ENCODE data around the gene RAB11FIP4.
"Not testable (repeated sequence)": the region's sequence is repeated elsewhere in the genome, so short reads cannot be mapped to it uniquely, and the experiment has no call there.

Gene RAB11FIP4

GRCh38 chr17:31391496-31391949 is at the start of gene RAB11FIP4:
Gene RAB11FIP4 (plus strand): TSS chr17:31391675. CDS start chr17:31391853, 178 bp downstream.
- peak within 1 kb of the TSS; percentile 27; the same call in 1 of the 2 replicates for H3K4me3 ChIP-seq (ENCODE audit: low read length)
- no peak for DNase-seq (ENCODE audit: low read depth)
- no peak for TF ChIP-seq CTCF (conservative IDR thresholded peaks at IDR 0.05; ENCODE audit: low read length)

- DNase-seq (ENCODE audit: low read depth); H3K4me3 ChIP-seq (ENCODE audit: low read length): not testable (repeated sequence)
These were observed 46.2 kb upstream of the RAB11FIP4 start for GRCh38 chr17:31345191-31345747.

GRCh38 chr17:31349454-31349853 is 42.0 kb upstream of the RAB11FIP4 start:
- DNase-seq (ENCODE audit: low read depth): no peak
- no peak for TF ChIP-seq CTCF (conservative IDR thresholded peaks at IDR 0.05; ENCODE audit: low read length)
- no peak overlapping the region for H3K4me3 ChIP-seq (ENCODE audit: low read length)

- TF ChIP-seq CTCF (conservative IDR thresholded peaks at IDR 0.05; ENCODE audit: low read length): no peak
- no peak for DNase-seq (ENCODE audit: low read depth)
- H3K4me3 ChIP-seq (ENCODE audit: low read length): no peak overlapping the region
These were observed 35.5 kb upstream of the RAB11FIP4 start for GRCh38 chr17:31355935-31356334.

GRCh38 chr17:31357091-31357490 is 34.4 kb upstream of the RAB11FIP4 start:
- no peak for TF ChIP-seq CTCF (conservative IDR thresholded peaks at IDR 0.05; ENCODE audit: low read length)
- peak; percentile 12 for DNase-seq (ENCODE audit: low read depth)
- no peak overlapping the region for H3K4me3 ChIP-seq (ENCODE audit: low read length)

- peak; percentile 23 for DNase-seq (ENCODE audit: low read depth)
- TF ChIP-seq CTCF (conservative IDR thresholded peaks at IDR 0.05; ENCODE audit: low read length): no peak
- no peak overlapping the region for H3K4me3 ChIP-seq (ENCODE audit: low read length)
These were observed 33.6 kb upstream of the RAB11FIP4 start for GRCh38 chr17:31357839-31358394.

- no peak overlapping the region for H3K4me3 ChIP-seq (ENCODE audit: low read length)
- TF ChIP-seq CTCF (conservative IDR thresholded peaks at IDR 0.05; ENCODE audit: low read length): no peak
- DNase-seq (ENCODE audit: low read depth): no peak
These were observed 27.5 kb upstream of the RAB11FIP4 start for GRCh38 chr17:31364012-31364411.
